PC-3 (cell line): ENCODE data around the gene FRZB.

ENCODE experiments used
- CTCF ChIP-seq: fragments of 300-600 bp; sonication (generic); conservative IDR thresholded peaks from 2 replicates; pipeline ENCODE4 v1.5.1; 2017; ENCODE audit warnings: antibody characterized with exemption, low read depth, mild to moderate bottlenecking, low read length
- EZH2 ChIP-seq: fragments of 300-600 bp; sonication (generic); IDR thresholded peaks from one replicate; pipeline ENCODE4 v1.6.1; 2017; ENCODE audit warnings: antibody characterized with exemption, mild to moderate bottlenecking, low read length; ENCODE audit not compliant: unreplicated experiment
- EZH2phosphoT487 ChIP-seq: fragments of 300-600 bp; sonication (generic); IDR thresholded peaks from 2 replicates; pipeline ENCODE4 v1.6.1; 2018; ENCODE audit warnings: mild to moderate bottlenecking, antibody characterized with exemption, low read length, borderline replicate concordance

GRCh38 chr2:182810087-182810486 is 56.4 kb downstream of the FRZB start:
- no peak for TF ChIP-seq EZH2
- TF ChIP-seq CTCF = no peak
- no peak for TF ChIP-seq EZH2phosphoT487
